B cell (primary cell): Measurements from ENCODE around the gene TNFSF12. TPM values are rescaled to one million over a fixed set of nuclear protein-coding genes. Genes with fewer than 3 reads are reported as not detected.

Source experiments
- ATAC-seq: fragments of 200-7000 bp; cut with Tn5 transposase; one replicate; pipeline ENCODE4 v1.10.0; 2021; ENCODE audit warnings: low read depth, mild to moderate bottlenecking, moderate number of reproducible peaks, moderate library complexity
- CTCF ChIA-PET: fragments of 350-600 bp; sonication (Branson Sonifier 250); formaldehyde crosslinking; loops from one replicate; lab custom pipeline; 2021; ENCODE audit warnings: antibody characterized with exemption, inconsistent platforms; lab: Charles Lee
- POLR2A ChIA-PET: fragments of 350-600 bp; sonication (Branson Sonifier 250); formaldehyde crosslinking; loops from one replicate; lab custom pipeline; 2021; ENCODE audit warnings: antibody characterized with exemption; lab: Charles Lee
- DNase-seq: peaks from one replicate; pipeline ENCODE4 v3.0.0; 2013
- H2AFZ ChIP-seq: 2 replicates; pipeline ENCODE4 v1.6.1; 2012; ENCODE audit warnings: mild to moderate bottlenecking, low read depth, low read length; ENCODE audit not compliant: insufficient read depth, poor library complexity, severe bottlenecking
- H3K27ac ChIP-seq, 2 donors: 1 replicate in 1 of 2; 2 replicates in 1 of 2; pipeline ENCODE4 v1.5.1; 2012 to 2013; ENCODE audit warnings: low read length in 2 of 2, mild to moderate bottlenecking in 2 of 2, moderate library complexity in 1 of 2
- H3K27me3 ChIP-seq, 4 experiments: fragments of 200-600 bp in 1 of 4; sonication (generic) in 1 of 4; replicated peaks in 1 of 4; 1 replicate in 2 of 4; 2 replicates in 2 of 4; pipeline versions ENCODE4 v1.6.1 to v1.7.0; 2013 to 2016; ENCODE audit warnings: low read length in 3 of 4, mild to moderate bottlenecking in 2 of 4, mixed read lengths in 1 of 4, moderate library complexity in 1 of 4; ENCODE audit not compliant: insufficient read depth in 4 of 4, control insufficient read depth in 3 of 4; ENCODE audit errors: control extremely low read depth in 1 of 4
- H3K36me3 ChIP-seq, 2 experiments: replicated peaks in 1 of 2; 1 replicate in 1 of 2; 2 replicates in 1 of 2; pipeline versions ENCODE4 v1.6.1 to v1.7.1; 2013; ENCODE audit warnings: low read length in 1 of 2; ENCODE audit not compliant: insufficient read depth in 2 of 2, control insufficient read depth in 1 of 2; ENCODE audit errors: control extremely low read depth in 1 of 2, extremely low read depth in 1 of 2
- H3K4me1 ChIP-seq, 2 donors: fragments of 200-600 bp in 1 of 2; sonication (generic) in 1 of 2; 1 replicate in 1 of 2; 2 replicates in 1 of 2; pipeline versions ENCODE4 v1.5.1 to v1.6.1; 2013 to 2017; ENCODE audit warnings: low read length in 2 of 2; ENCODE audit not compliant: control insufficient read depth in 2 of 2, insufficient read depth in 2 of 2
- H3K4me2 ChIP-seq: replicated peaks from 2 replicates; pipeline ENCODE3; 2012; ENCODE audit warnings: mild to moderate bottlenecking, low read depth, low read length; ENCODE audit not compliant: poor library complexity, severe bottlenecking
- H3K4me3 ChIP-seq, 5 experiments: fragments of 200-600 bp in 1 of 5; sonication (generic) in 1 of 5; 1 replicate in 3 of 5; 2 replicates in 2 of 5; pipeline versions ENCODE4 v1.5.1 to v1.7.0; 2011 to 2016; ENCODE audit warnings: low read length in 4 of 5, mild to moderate bottlenecking in 4 of 5, low read depth in 2 of 5, control low read depth in 1 of 5, moderate library complexity in 1 of 5; ENCODE audit not compliant: insufficient read depth in 1 of 5; ENCODE audit errors: control extremely low read depth in 1 of 5, extremely low read depth in 1 of 5
- H3K79me2 ChIP-seq: fragments of 200-600 bp; sonication (generic); one replicate; pipeline ENCODE4 v1.6.0; 2016; ENCODE audit warnings: low read length; ENCODE audit not compliant: control insufficient read depth, insufficient read depth
- H3K9ac ChIP-seq: fragments of 200-600 bp; sonication (generic); 2 replicates; pipeline ENCODE4 v1.6.1; 2017; ENCODE audit warnings: mild to moderate bottlenecking, low read length, moderate library complexity
- H3K9me3 ChIP-seq, 3 donors: one replicate each; pipeline versions ENCODE4 v1.6.1 to v1.7.1; 2013; ENCODE audit warnings: low read length in 2 of 3; ENCODE audit not compliant: control insufficient read depth in 2 of 3, insufficient read depth in 1 of 3; ENCODE audit errors: control extremely low read depth in 1 of 3
- H4K20me1 ChIP-seq: 2 replicates; pipeline ENCODE4 v1.6.0; 2012; ENCODE audit warnings: mild to moderate bottlenecking, low read length; ENCODE audit not compliant: insufficient read depth, control insufficient read depth, poor library complexity, severe bottlenecking
- H3K27ac Mint-ChIP-seq: one replicate; pipeline ENCODE4 v1.8.0; 2021; ENCODE audit warnings: mixed read lengths
- H3K27me3 Mint-ChIP-seq: one replicate; pipeline ENCODE4 v1.8.0; 2021; ENCODE audit warnings: mixed read lengths
- H3K4me1 Mint-ChIP-seq: one replicate; pipeline ENCODE4 v1.8.0; 2021; ENCODE audit warnings: mixed read lengths
- H3K4me3 Mint-ChIP-seq: one replicate; pipeline ENCODE4 v1.8.0; 2021; ENCODE audit warnings: mixed read lengths
- H3K9me3 Mint-ChIP-seq: one replicate; pipeline ENCODE4 v1.8.0; 2022; ENCODE audit warnings: mixed read lengths; ENCODE audit not compliant: insufficient read depth
- CTCF ChIP-seq: fragments of 200-600 bp; IDR thresholded peaks from one replicate; pipeline ENCODE4 v1.8.0; 2022; ENCODE audit warnings: antibody characterized with exemption, mild to moderate bottlenecking
- EZH2 ChIP-seq: IDR thresholded peaks from 2 replicates; pipeline ENCODE4 v1.6.1; 2012; ENCODE audit warnings: borderline replicate concordance, low read depth, mild to moderate bottlenecking, moderate library complexity, low read length; ENCODE audit not compliant: insufficient read depth, poor library complexity, severe bottlenecking
- WGBS: methylation state at CpG from one replicate; pipeline ENCODE4 v1.1.5; 2013; ENCODE audit warnings: missing lambda C conversion rate; ENCODE audit not compliant: insufficient coverage; 5-methylcytosine and 5-hydroxymethylcytosine counted together
- intact Hi-C: fragments of 100-400 bp; cut with micrococcal nuclease; formaldehyde crosslinking; loops from one replicate; pipeline ENCODE4 v1.10.0; 2022
- polyA plus RNA-seq: library from polyadenylated mRNA; depleted of rRNA; stranded (reverse); fragments of >200 nt; gene quantifications from 2 replicates; pipeline ENCODE4 v1.2.3, GENCODE V29; 2012
- total RNA-seq, 2 donors: library from RNA; stranded (reverse); fragments of 120-200 nt in 1 of 2; gene quantifications; 1 replicate in 1 of 2; 2 replicates in 1 of 2; pipeline versions ENCODE4 v1.2.3 to v1.2.4, GENCODE V29; 2013 to 2022

Gene TNFSF12
- total and polyA plus RNA-seq, 2 donors (not counting 1 experiment from before 2014, with no cell fraction given): 40.6 to 53.4 TPM

- 88% methylated on average over 6 of the region's 9 CpGs for WGBS
These were observed 38.0 kb downstream of the TNFSF12 start for GRCh38 chr17:7586673-7587419.

More at GRCh38 chr17:7586673-7587419, 38.0 kb downstream of the TNFSF12 start:
- peaks cover 0 to 24% of the 10 kb centered on the region in 2 experiments for H3K36me3 ChIP-seq
- ChIA-PET CTCF (interaction anchor here (0.6 to 7.9 kb wide), 11 partner anchors 11 to 541 kb away, joined by 3 to 111 read pairs (median 4); partner anchors contain the start of genes SENP3, TMEM95 and TNFSF13), POLR2A (interaction anchor here (0.5 kb wide), 1 partner anchor 319 kb away, joined by 3 read pairs; no protein-coding TSS in a partner anchor)
- no peak for TF ChIP-seq CTCF
- no peak for TF ChIP-seq EZH2
- H3K4me1 ChIP-seq: peaks cover 24 to 41% of the 10 kb centered on the region in 2 donors
- H4K20me1 ChIP-seq: no peaks in the 10 kb centered on the region
- H3K4me2 ChIP-seq: no peak overlapping the region
- intact Hi-C loops: loop anchor here (10.0 kb wide), 1 partner anchor 542 kb away; the partner anchor contains the start of gene SLC16A11
- H3K27ac ChIP-seq: no peak overlapping the region
- H3K27me3 Mint-ChIP-seq: no peaks in the 10 kb centered on the region
- peaks cover 30% of the 10 kb centered on the region for H3K4me1 Mint-ChIP-seq
- H2AFZ ChIP-seq: no peak overlapping the region
- no peak overlapping the region for H3K4me3 Mint-ChIP-seq
- no peaks in the 10 kb centered on the region for H3K9me3 Mint-ChIP-seq
- no peaks in the 10 kb centered on the region for H3K9me3 ChIP-seq
- H3K27ac Mint-ChIP-seq: no peak overlapping the region
- no peak overlapping the region for H3K4me3 ChIP-seq
- peaks cover 37% of the 10 kb centered on the region for H3K79me2 ChIP-seq
- ATAC-seq (no peak), DNase-seq (no peak)
- no peak overlapping the region for H3K9ac ChIP-seq
- no peaks in the 10 kb centered on the region for H3K27me3 ChIP-seq
